Keratinocyte (primary cell): ENCODE measurements around the gene KRTAP19-6. TPM values are rescaled to one million over a fixed set of nuclear protein-coding genes. Genes with fewer than 3 reads are reported as not detected.
A peak's percentile ranks its signal among the peaks of the same experiment; 100 is the strongest.
"Not testable (repeated sequence)": the region's sequence is repeated elsewhere in the genome, so short reads cannot be mapped to it uniquely, and the experiment has no call there.

Experiments
- DNase-seq: peaks from one replicate; pipeline ENCODE4 v3.0.0-alpha.2; 2011; ENCODE audit warnings: low read depth, missing footprints, low spot score
- FAIRE-seq: peaks from 2 replicates; lab custom pipeline; 2011; peaks lifted over from hg19 to GRCh38; lab: Jason Lieb, UNC
- H2AFZ ChIP-seq: 2 replicates; pipeline ENCODE4 v1.6.0; 2012; ENCODE audit warnings: low read length, control low read depth, inconsistent platforms; ENCODE audit not compliant: control insufficient read depth
- H3K27ac ChIP-seq: 2 replicates; pipeline ENCODE4 v1.5.1; 2011; ENCODE audit warnings: low read length; ENCODE audit not compliant: control insufficient read depth, insufficient read depth
- H3K27me3 ChIP-seq: 3 replicates; pipeline ENCODE4 v1.6.0; 2011; ENCODE audit warnings: low read length; ENCODE audit not compliant: control insufficient read depth, insufficient read depth; ENCODE audit errors: extremely low read depth
- H3K36me3 ChIP-seq, 2 experiments: 2 replicates in 1 of 2; 3 replicates in 1 of 2; pipeline ENCODE4 v1.5.1; 2011; ENCODE audit warnings: low read length in 2 of 2, mild to moderate bottlenecking in 1 of 2; ENCODE audit not compliant: control insufficient read depth in 2 of 2, insufficient read depth in 2 of 2; ENCODE audit errors: extremely low read depth in 1 of 2
- H3K4me1 ChIP-seq: 3 replicates; pipeline ENCODE4 v1.5.1; 2011; ENCODE audit warnings: low read length; ENCODE audit not compliant: control insufficient read depth, insufficient read depth; ENCODE audit errors: extremely low read depth
- H3K4me2 ChIP-seq: 3 replicates; pipeline ENCODE4 v1.6.0; 2011; ENCODE audit warnings: low read depth, low read length; ENCODE audit not compliant: control insufficient read depth, insufficient read depth; ENCODE audit errors: extremely low read depth
- H3K4me3 ChIP-seq, 3 experiments: fragments of 200-600 bp in 1 of 3; sonication (generic) in 1 of 3; 2 replicates in 2 of 3; 3 replicates in 1 of 3; pipeline ENCODE4 v1.5.1; 2011 to 2016; ENCODE audit warnings: low read length in 3 of 3, mild to moderate bottlenecking in 3 of 3, control low read depth in 2 of 3, inconsistent platforms in 1 of 3, low read depth in 1 of 3, mixed read lengths in 1 of 3, mixed run types in 1 of 3, moderate library complexity in 1 of 3; ENCODE audit not compliant: control insufficient read depth in 2 of 3, insufficient read depth in 2 of 3; ENCODE audit errors: extremely low read depth in 1 of 3
- H3K79me2 ChIP-seq: 2 replicates; pipeline ENCODE4 v1.6.0; 2012; ENCODE audit warnings: low read length; ENCODE audit not compliant: control insufficient read depth, insufficient read depth
- H3K9ac ChIP-seq: 3 replicates; pipeline ENCODE4 v1.6.0; 2011; ENCODE audit warnings: low read length; ENCODE audit not compliant: control insufficient read depth, insufficient read depth; ENCODE audit errors: extremely low read depth
- H3K9me1 ChIP-seq: 3 replicates; pipeline ENCODE4 v1.6.0; 2011; ENCODE audit warnings: low read length; ENCODE audit not compliant: control insufficient read depth, insufficient read depth; ENCODE audit errors: extremely low read depth
- H3K9me3 ChIP-seq: 2 replicates; pipeline ENCODE4 v1.5.1; 2012; ENCODE audit warnings: low read depth, low read length; ENCODE audit not compliant: control insufficient read depth
- H4K20me1 ChIP-seq: 3 replicates; pipeline ENCODE4 v1.6.0; 2011; ENCODE audit warnings: low read length; ENCODE audit not compliant: control insufficient read depth, insufficient read depth; ENCODE audit errors: extremely low read depth
- CTCF ChIP-seq, 3 experiments: IDR thresholded peaks in 1 of 3; conservative IDR thresholded peaks in 1 of 3; optimal IDR thresholded peaks in 1 of 3; 2 replicates in 2 of 3; 3 replicates in 1 of 3; pipeline versions ENCODE3 to v1.5.1; 2011; ENCODE audit warnings: low read length in 3 of 3, mild to moderate bottlenecking in 3 of 3, moderate library complexity in 2 of 3, control low read depth in 1 of 3, inconsistent platforms in 1 of 3; ENCODE audit not compliant: insufficient read depth in 2 of 3; ENCODE audit errors: extremely low read depth in 1 of 3
- EZH2 ChIP-seq: IDR thresholded peaks from one replicate; pipeline ENCODE4 v1.6.1; 2012; ENCODE audit warnings: inconsistent platforms, mild to moderate bottlenecking, low read length, moderate library complexity
- dilution Hi-C: fragments of 300-500 bp; cut with MboI; formaldehyde crosslinking; loops from one replicate; pipeline ENCODE4 v1.7.0; 2020; ENCODE audit warnings: low sequenced_read_pairs; ENCODE audit not compliant: extremely low pct_ligation_motif_present
- polyA plus RNA-seq, 5 experiments: library from polyadenylated mRNA; depleted of rRNA in 3 of 5; stranded (reverse) in 3 of 5; stranded (forward) in 1 of 5; unstranded in 1 of 5; fragments of >200 nt; gene quantifications; 1 replicate in 1 of 5; 2 replicates in 3 of 5; 3 replicates in 1 of 5; pipeline versions ENCODE4 v1.2.1 to v1.2.3, GENCODE V29; 2011 to 2012; ENCODE audit warnings: missing spikeins in 2 of 5, low read depth in 1 of 5, low replicate concordance in 1 of 5

KRTAP19-6 gene
- polyA plus RNA-seq, 1 donor (not counting 4 experiments of a cell fraction or from before 2014, with no cell fraction given): not detected

GRCh38 chr21:30515681-30516080 is 26.0 kb downstream of the KRTAP19-6 start:
- Histone ChIP-seq H3K9ac (no peak overlapping the region), H3K79me2 (no peaks in the 10 kb centered on the region), H3K27me3 (no peaks in the 10 kb centered on the region), H3K9me3 (no peaks in the 10 kb centered on the region), H3K4me1 (no peaks in the 10 kb centered on the region), H3K4me3 (no peak overlapping the region), H2AFZ (no peak overlapping the region), H3K9me1 (no peaks in the 10 kb centered on the region), H3K4me2 (no peak overlapping the region), H4K20me1 (no peaks in the 10 kb centered on the region), H3K27ac (no peak overlapping the region), H3K36me3 (no peaks in the 10 kb centered on the region)
- DNase-seq (no peak), FAIRE-seq (no peak)
- TF ChIP-seq EZH2 (no peak), CTCF (optimal IDR thresholded peaks at IDR 0.05 in 1 of 3, IDR thresholded peaks at IDR 0.05 in 1 of 3, conservative IDR thresholded peaks at IDR 0.05 in 1 of 3; ENCODE audit: extremely low read depth in 1 of 3, insufficient read depth in 2 of 3, low read length in 3 of 3) (no peak)
- dilution Hi-C loops: no loop called here

GRCh38 chr21:30505621-30506205 is 36.0 kb downstream of the KRTAP19-6 start:
- H3K36me3 ChIP-seq, H3K9me1 ChIP-seq, H4K20me1 ChIP-seq, H3K4me2 ChIP-seq, H3K4me1 ChIP-seq, H3K27ac ChIP-seq, H2AFZ ChIP-seq, H3K9ac ChIP-seq, H3K9me3 ChIP-seq, FAIRE-seq, H3K4me3 ChIP-seq, dilution Hi-C loops, DNase-seq, H3K79me2 ChIP-seq, H3K27me3 ChIP-seq: not testable (repeated sequence)
- peak; percentile 51 to 73 (median 62) for TF ChIP-seq CTCF (optimal IDR thresholded peaks at IDR 0.05 in 1 of 3, IDR thresholded peaks at IDR 0.05 in 1 of 3, conservative IDR thresholded peaks at IDR 0.05 in 1 of 3; ENCODE audit: extremely low read depth in 1 of 3, insufficient read depth in 2 of 3, low read length in 3 of 3)
